GM21390 (cell line): ENCODE measurements around the gene ASPHD2.
A peak's percentile ranks its signal among the peaks of the same experiment; 100 is the strongest.
"Not testable (repeated sequence)": the region's sequence is repeated elsewhere in the genome, so short reads cannot be mapped to it uniquely, and the experiment has no call there.

Experiments used
- ATAC-seq: cut with Tn5 transposase; IDR thresholded peaks from one replicate; pipeline ENCODE4 v1.9.1; 2021; ENCODE audit not compliant: unreplicated experiment

ASPHD2 gene

GRCh38 chr22:26416256-26416655 lies 12.8 kb upstream of the ASPHD2 start:
- no peak for ATAC-seq

DNA sequence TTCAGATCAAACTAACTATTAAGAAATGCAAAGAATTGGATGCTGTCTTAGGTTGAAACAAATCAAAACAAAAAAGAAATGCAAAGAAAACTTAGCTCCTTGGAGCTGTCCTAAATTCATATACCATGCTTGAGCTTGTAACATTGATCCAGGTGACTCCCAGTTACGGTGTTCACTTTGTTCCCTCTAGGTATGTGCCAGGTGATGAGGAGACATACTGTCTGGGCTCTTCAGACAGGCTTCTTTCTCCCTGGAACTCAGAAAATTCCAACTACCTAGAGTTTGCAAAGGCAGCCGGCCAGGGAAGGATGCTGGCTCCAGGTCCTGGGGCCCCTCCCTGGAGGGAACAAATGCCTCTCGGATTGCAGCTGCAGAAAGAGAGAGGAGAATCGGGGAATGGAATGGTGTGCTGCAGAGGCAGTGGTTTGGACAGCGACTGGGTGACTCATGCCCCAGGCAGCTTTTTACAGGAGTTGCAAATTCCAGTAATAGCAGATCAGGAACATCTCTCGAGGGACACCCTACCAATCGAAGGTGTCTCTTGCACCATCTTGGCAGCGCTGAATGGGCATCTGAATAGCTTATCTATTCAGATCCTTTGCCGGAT lies 12.3 kb upstream of the ASPHD2 start:
- ATAC-seq = no peak

- ATAC-seq = no peak
These were observed 11.7 kb upstream of the ASPHD2 start for GRCh38 chr22:26417406-26417805.

DNA sequence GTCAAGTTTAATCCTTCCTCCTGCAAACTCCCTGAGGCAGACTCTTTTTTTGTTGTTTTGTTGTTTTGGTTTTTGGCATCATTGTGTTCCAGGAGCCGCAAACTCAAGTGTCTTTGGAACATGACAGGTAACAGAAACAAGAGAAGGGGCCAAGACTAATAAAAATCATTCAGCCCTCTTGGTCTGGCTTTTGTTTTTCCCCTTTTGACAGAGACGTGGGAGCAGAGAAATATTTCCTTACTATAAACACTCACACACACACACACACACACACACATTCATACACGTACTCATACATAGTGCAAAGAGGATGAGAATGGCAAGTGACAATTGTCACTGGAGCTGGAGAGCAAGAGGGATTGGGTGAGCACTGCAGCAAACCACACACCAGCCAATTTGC lies 10.4 kb upstream of the ASPHD2 start:
- ATAC-seq = no peak

- no peak for ATAC-seq
These were observed 2.1 kb upstream of the ASPHD2 start for GRCh38 chr22:26426924-26427323.

DNA sequence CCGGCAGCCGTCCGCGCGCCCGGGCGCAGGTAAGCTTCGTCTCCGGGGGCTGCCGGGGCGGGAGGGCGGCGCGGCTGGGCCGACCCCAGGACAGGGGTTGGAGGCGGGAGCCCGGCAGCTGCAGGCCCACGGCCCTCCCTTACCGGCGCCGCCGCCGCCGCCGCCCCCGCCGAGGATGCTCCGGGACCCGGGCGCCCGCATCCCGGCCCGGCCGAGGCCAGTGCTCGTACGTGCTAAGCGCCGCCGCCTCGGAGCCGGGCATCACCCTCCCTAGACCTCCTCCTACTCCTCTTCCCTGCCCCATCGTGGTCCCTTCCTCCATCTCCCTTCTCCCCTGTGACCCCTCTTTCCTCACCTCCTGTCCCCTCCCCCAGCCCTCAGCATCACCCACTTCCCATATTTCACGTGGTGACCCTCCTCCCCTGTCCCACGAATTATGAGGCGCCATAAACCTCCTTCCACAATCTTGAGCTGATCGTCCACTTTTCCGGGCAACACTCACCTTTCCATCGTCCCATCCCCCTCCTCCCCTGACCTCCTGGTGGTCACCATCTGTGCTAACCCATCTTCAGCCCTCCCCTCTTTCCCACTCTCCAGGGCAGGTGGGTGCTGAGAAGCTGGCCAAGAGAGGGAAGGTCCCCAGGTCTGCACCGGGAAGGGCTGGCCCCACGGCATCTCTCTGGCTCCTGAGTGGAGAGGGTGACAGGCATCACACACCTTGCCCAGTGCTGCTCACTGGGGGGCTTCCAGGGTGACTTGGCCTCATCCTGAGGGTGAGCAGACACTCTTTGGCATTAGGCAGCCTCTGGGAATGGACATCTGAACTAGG lies 612 bp downstream of the ASPHD2 start:
- ATAC-seq = peak; percentile 17

DNA sequence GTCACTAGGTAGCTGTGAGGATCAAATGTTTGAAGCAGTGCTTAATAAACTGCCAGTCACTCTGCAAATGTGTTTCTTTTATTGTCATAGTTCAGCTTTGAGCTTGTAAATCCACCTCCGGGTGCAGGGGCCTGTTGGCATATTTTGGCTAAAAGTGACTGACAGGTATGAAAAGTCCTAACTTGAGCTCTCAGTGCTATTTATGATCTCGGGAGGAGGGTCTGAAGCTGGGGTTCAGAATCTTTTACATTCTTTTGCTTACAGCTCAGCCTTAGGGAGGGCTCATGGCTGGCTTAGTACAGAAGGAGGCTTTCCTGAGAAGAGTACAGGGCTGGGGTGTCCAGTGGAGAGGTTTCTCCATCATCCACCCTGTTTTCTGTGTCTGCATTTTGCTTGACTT lies 1.5 kb downstream of the ASPHD2 start:
- no peak for ATAC-seq

DNA sequence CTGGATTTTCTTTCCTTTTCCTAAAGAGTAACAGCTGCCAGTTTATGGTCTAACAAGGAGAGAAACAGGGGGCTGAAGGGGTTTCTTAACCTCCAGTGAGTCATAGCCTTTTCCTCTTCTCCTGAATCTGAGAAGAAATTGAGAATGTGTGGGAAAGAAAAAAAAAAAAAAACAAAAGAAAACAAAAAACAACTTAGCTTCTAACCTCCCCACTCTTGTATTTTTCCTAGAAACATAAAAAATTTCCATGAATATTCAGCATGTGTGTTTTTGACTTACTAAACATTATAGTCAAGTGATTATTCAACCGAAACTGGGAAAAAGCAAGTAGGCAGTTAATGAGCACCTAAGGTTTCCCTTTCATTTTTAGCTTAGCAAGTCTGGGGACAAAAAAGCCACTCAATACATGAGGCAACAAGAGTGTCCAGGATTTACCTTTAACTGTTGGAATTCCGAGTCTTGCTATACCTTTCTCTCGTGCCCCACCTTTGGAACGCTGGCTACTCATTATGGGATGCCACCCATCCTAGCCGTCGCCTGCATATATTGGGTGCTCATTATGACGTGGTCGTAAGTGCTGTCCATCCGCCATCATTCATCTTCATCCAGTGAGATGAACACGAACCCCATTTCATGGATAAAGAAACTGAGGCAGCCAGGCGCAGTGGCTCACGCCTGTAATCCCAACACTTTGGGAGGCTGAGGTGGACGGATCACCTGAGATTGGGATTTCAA lies 2.4 kb downstream of the ASPHD2 start:
- no peak for ATAC-seq

DNA sequence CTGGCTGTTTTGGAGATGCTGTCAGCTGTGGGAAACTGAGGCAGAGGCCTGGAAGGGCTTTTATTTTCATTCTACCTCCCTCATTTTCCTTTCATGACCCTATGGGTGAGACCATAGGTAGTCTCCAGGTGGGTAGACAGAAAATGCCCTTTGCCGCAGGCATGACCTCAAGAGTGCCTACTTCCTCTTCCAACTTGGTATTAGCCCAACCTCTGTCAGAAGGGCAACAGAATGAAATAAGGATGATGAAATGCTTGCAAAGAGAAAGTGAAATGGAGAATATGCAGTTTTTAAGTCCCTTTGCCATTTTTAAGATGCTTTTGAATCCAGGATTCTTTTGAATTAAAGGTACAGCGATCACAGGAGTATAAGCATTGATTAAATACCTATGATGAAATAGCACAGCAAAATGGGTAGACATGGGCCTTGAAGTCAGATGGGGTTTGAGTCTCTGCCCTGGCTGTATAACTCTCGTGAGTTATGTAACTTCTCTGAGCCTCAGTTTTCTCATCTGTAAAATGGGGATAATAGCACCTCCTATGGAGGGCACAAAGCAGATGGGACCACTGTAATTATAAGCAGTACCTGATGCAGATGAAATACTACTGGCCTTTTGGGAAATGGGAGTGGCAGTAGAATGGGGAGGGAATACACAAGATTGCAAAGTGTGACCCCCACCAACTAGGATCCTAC lies 3.7 kb downstream of the ASPHD2 start:
- ATAC-seq = no peak

- no peak for ATAC-seq
These were observed 4.7 kb downstream of the ASPHD2 start for GRCh38 chr22:26433805-26434204.

- no peak for ATAC-seq
These were observed 6.5 kb downstream of the ASPHD2 start for GRCh38 chr22:26435327-26436093.

DNA sequence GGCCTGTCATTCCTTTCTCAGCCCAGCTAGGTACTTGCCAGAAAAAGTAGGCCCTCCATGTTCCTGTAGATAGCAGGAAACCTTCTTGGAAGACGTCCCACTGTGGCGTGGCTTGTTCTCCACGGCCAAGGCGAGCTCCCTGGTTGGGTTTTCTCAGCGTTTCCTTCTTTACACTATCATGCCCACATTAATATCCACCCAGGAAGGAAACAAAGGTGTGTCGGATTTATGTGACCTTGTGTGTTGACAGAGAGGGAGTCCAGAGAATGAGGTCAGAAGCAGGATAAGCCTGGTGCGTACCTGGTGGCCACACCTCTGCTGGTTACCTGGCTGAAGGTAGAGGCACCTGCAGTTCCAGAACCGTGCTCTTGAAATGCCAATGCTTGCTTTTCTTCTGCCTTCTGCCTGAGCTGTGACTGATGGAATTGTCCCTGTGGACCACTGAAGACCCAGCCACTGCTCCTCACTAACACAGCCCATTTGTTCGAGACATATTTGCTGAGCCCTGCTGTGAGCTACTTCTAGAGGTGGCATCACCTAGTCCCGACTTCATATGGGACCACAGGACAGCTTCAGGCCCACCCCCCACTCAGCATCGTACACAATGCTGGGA lies 7.9 kb downstream of the ASPHD2 start:
- no peak for ATAC-seq

GRCh38 chr22:26437694-26438392 lies 8.8 kb downstream of the ASPHD2 start:
- ATAC-seq = no peak

- not testable (repeated sequence) for ATAC-seq
These were observed 9.7 kb downstream of the ASPHD2 start for GRCh38 chr22:26438776-26439175.

DNA sequence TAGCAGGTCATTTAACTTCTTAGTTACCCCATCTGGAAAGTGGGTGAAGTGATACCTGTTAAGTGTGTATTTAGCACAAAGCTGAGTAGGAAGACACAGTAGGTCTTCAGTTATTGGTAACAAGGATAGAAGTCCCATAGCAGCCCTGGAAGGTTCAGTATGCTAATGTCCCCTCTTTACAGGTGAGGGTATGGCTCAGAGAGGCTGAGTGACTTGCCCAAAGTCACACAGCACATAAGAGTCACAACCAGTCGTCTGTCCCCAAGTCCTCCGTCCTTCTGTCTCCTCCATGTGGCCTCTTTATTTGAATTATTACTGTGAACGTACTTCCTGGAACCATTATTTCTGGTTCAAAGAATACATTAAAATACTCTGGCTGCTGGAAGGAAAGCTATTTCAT lies 10.5 kb downstream of the ASPHD2 start:
- ATAC-seq = no peak

GRCh38 chr22:26442086-26442756 lies 13.2 kb downstream of the ASPHD2 start:
- ATAC-seq = no peak

- no peak for ATAC-seq
These were observed 15.0 kb downstream of the ASPHD2 start for GRCh38 chr22:26443901-26444690.

DNA sequence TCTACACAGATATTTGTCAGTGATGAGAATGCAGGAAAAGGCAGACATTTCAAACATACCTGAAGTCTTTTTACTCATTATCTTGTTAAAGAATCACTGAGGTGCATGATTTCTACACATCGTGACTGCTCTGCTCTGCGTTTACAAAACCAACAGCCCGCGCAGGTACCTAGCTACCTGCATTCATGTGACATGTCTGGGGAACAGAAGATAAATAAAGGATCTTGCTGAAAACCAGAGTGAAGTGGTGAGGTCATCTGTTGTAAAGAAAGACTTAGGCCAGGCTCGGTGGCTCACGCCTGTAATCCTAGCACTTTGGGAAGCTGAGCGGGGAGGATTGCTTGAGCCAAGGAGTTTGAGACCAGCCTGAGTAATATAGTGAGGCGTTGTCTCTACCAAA lies 15.7 kb downstream of the ASPHD2 start:
- no peak for ATAC-seq
